NCI-H2081 treated with DMSO at 0.1 percent for 48 hours (cell line): ENCODE data around the gene EZH1.
"Not testable (repeated sequence)": the region's sequence is repeated elsewhere in the genome, so short reads cannot be mapped to it uniquely, and the experiment has no call there.

Experiments
- DNase-seq: peaks from one replicate; lab custom pipeline; 2025; lab: John Stamatoyannopoulos, UW

EZH1 gene

GRCh38 chr17:42667088-42667951, 77.5 kb downstream of the EZH1 start:
- DNase-seq, result no peak

DNA sequence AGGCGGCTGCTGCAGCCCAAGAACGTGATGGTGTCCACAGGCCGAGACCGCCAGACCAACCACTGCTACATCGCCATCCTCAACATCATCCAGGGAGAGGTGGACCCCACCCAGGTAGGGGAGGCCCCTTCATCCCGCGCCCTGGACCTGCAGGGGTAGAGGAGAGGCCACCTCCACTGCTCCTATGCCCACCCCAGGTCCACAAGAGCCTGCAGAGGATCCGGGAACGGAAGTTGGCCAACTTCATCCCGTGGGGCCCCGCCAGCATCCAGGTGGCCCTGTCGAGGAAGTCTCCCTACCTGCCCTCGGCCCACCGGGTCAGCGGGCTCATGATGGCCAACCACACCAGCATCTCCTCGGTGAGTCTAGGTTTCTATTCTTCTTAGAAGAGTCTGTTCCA, 78.7 kb downstream of the EZH1 start:
- DNase-seq, result not testable (repeated sequence)

DNA sequence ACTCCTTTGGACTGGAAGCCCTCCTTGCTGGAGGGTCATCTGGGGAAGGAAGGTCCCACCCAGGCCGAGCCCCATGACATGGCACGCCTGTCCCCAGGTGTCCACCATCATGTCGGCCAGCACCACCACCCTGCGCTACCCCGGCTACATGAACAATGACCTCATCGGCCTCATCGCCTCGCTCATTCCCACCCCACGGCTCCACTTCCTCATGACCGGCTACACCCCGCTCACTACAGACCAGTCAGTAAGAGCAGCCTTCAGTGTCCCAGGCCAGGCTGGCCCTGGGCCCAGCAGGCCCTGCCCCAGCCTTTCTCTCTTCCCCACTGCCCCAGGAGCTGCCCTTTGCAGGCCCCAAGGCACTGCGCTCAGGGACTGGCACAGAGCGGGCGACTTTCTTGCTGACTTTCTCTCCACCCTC, 79.2 kb downstream of the EZH1 start:
- no peak for DNase-seq

DNA sequence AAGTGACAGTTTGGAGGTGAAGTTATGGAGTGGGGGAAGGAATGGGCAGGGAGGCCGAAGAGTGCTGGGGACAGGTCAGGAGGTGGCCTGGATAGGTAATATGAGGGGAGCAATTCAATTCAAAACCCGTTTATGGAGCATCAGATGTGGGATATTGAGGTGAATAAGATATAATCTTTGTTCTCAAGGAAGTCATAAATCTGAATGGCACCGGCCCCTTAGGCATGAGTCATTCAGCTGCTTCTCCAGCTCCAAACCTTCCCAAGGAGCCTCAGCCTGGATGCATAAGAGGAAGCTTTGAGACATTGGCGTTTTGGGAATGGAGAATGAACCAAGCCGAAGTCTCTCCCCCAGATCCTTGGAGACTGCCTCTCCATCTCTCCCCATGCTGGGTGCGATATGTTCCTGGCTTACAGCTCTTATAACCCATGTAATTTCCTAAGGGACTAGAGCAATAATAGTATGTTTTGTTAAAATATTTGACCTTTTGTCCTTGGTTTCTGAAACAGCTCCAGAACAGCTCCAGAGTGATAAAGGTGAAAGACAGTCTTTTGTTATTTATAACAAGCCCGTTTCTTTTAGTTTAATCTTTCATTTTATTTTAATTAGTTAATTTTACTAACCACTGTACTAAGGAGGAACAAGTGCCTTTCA, 84.0 kb downstream of the EZH1 start:
- no peak for DNase-seq

GRCh38 chr17:42659932-42660274, 84.9 kb downstream of the EZH1 start:
- DNase-seq, result not testable (repeated sequence)

GRCh38 chr17:42659079-42659931, 85.5 kb downstream of the EZH1 start, which contains the start of gene TUBG2:
TSS of gene TUBG2 (plus strand) at chr17:42659284. CDS start at chr17:42659504, 220 bp downstream.
- DNase-seq, result peak; percentile 80

- no peak for DNase-seq
These were observed 86.8 kb downstream of the EZH1 start for GRCh38 chr17:42657824-42658588.

- DNase-seq, result no peak
These were observed 89.3 kb downstream of the EZH1 start for GRCh38 chr17:42655528-42655927.

DNA sequence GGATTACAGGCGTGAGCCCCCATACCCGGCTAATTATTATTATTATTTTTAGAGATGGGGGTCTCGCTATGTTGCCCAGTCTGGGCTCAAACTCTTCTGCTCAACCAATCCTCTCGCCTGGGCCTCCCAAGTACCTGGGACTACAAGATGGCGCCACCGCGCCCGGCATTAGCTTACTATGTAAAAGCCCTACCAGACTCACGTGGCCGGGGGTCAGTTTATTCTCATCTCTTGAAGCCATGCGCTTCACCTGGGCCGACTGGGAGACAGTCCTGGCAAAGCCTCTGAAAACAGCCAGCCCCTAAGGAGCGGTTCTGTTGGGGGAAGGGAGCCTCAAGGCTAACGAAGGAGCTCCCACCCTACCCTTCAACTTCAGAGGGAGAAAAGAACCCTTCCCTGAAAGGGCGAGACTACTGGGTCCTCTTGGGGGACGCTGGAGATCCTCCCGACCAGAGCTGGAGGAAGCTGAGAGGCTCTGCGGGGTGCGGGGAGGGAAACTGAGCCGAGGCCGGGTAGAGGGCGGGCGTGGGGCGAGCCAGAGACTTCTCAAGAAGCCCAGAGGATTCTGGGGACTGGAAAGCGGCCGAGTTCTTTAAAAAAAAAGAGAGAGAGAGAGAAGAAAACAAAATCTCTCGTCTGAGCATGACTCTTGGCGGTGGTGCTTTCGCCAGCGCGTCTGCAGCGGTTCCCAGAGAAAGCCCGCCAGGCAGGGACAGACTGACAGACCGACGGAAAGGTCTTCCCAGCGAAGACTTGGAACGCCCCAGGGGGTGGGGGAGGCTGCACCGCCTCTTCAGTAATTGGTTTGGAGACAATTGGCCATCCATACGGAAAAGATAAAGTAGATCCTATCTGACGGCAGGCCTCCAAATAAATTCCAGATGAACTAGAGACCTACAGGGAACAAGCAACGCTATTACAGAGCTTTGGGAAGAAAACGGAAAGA, 91.4 kb downstream of the EZH1 start:
- no peak for DNase-seq

- DNase-seq, result no peak
These were observed 93.4 kb downstream of the EZH1 start for GRCh38 chr17:42651392-42651791.
